CD14-positive monocyte (primary cell): ENCODE results near the gene APOC3. TPM values are rescaled to one million over a fixed set of nuclear protein-coding genes. Genes with fewer than 3 reads are reported as not detected.

ENCODE experiments used
- DNase-seq, 3 donors: peaks; one replicate each; pipeline ENCODE4 v3.0.0-alpha.2; 2011 to 2022
- H2AFZ ChIP-seq: 2 replicates; pipeline ENCODE4 v1.6.0; 2012; ENCODE audit warnings: mild to moderate bottlenecking, low read depth, low read length, inconsistent platforms; ENCODE audit not compliant: insufficient read depth, poor library complexity, severe bottlenecking
- H3K27ac ChIP-seq, 2 donors: 1 replicate in 1 of 2; 2 replicates in 1 of 2; pipeline ENCODE4 v1.5.1; 2012 to 2013; ENCODE audit warnings: low read length in 2 of 2, control low read depth in 1 of 2, inconsistent platforms in 1 of 2, low read depth in 1 of 2, mild to moderate bottlenecking in 1 of 2
- H3K27me3 ChIP-seq, 2 donors: one replicate each; pipeline versions ENCODE4 v1.6.0 to v1.6.1; 2011 to 2013; ENCODE audit warnings: low read length in 2 of 2; ENCODE audit not compliant: control insufficient read depth in 2 of 2, insufficient read depth in 2 of 2
- H3K36me3 ChIP-seq, 2 donors: replicated peaks in 1 of 2; 1 replicate in 1 of 2; 2 replicates in 1 of 2; pipeline versions ENCODE4 v1.5.1 to v1.6.1; 2012 to 2013; ENCODE audit warnings: low read length in 2 of 2, control low read depth in 1 of 2, inconsistent platforms in 1 of 2, mild to moderate bottlenecking in 1 of 2; ENCODE audit not compliant: insufficient read depth in 2 of 2, control insufficient read depth in 1 of 2
- H3K4me1 ChIP-seq, 2 donors: 1 replicate in 1 of 2; 2 replicates in 1 of 2; pipeline versions ENCODE4 v1.5.1 to v1.6.1; 2012 to 2013; ENCODE audit warnings: low read length in 2 of 2, control low read depth in 1 of 2, inconsistent platforms in 1 of 2, mild to moderate bottlenecking in 1 of 2, moderate library complexity in 1 of 2; ENCODE audit not compliant: insufficient read depth in 2 of 2, control insufficient read depth in 1 of 2
- H3K4me2 ChIP-seq: replicated peaks from 2 replicates; pipeline ENCODE3; 2012; ENCODE audit warnings: low read length, moderate library complexity, mild to moderate bottlenecking; ENCODE audit not compliant: poor library complexity, severe bottlenecking; ENCODE audit errors: extremely low read depth
- H3K4me3 ChIP-seq, 3 experiments: fragments of 200-600 bp in 1 of 3; sonication (generic) in 1 of 3; replicated peaks in 1 of 3; 1 replicate in 2 of 3; 2 replicates in 1 of 3; pipeline ENCODE4 v1.5.1; 2011 to 2013; ENCODE audit warnings: low read length in 3 of 3, mild to moderate bottlenecking in 3 of 3, control low read depth in 2 of 3, low read depth in 2 of 3, inconsistent platforms in 1 of 3, moderate library complexity in 1 of 3
- H3K79me2 ChIP-seq: 2 replicates; pipeline ENCODE4 v1.6.0; 2012; ENCODE audit warnings: mild to moderate bottlenecking, control low read depth, inconsistent platforms, low read length, moderate library complexity; ENCODE audit not compliant: insufficient read depth
- H3K9ac ChIP-seq: 2 replicates; pipeline ENCODE4 v1.6.0; 2017; ENCODE audit warnings: low read length, mild to moderate bottlenecking; ENCODE audit not compliant: insufficient read depth, poor library complexity, severe bottlenecking
- H3K9me3 ChIP-seq, 2 donors: replicated peaks in 1 of 2; 1 replicate in 1 of 2; 2 replicates in 1 of 2; pipeline versions ENCODE4 v1.5.1 to v1.6.1; 2012 to 2013; ENCODE audit warnings: low read length in 2 of 2, control low read depth in 1 of 2; ENCODE audit not compliant: control insufficient read depth in 1 of 2, insufficient read depth in 1 of 2
- H4K20me1 ChIP-seq: 2 replicates; pipeline ENCODE4 v1.6.0; 2012; ENCODE audit warnings: mild to moderate bottlenecking, low read length, control low read depth, moderate library complexity; ENCODE audit not compliant: insufficient read depth
- H3K27ac Mint-ChIP-seq, 7 donors: one replicate each; pipeline ENCODE4 v1.8.0; 2020; ENCODE audit warnings: mild to moderate bottlenecking in 7 of 7, mixed read lengths in 7 of 7, moderate library complexity in 6 of 7, inconsistent platforms in 2 of 7
- H3K27me3 Mint-ChIP-seq, 3 donors: one replicate each; pipeline ENCODE4 v1.8.0; 2021 to 2022; ENCODE audit warnings: low read depth in 3 of 3, mild to moderate bottlenecking in 3 of 3, mixed read lengths in 3 of 3, moderate library complexity in 3 of 3, inconsistent platforms in 1 of 3
- H3K36me3 Mint-ChIP-seq, 2 donors: one replicate each; pipeline ENCODE4 v1.8.0; 2020; ENCODE audit warnings: mixed read lengths in 2 of 2, inconsistent platforms in 1 of 2, mild to moderate bottlenecking in 1 of 2
- H3K4me1 Mint-ChIP-seq: one replicate; pipeline ENCODE4 v1.8.0; 2020; ENCODE audit warnings: mild to moderate bottlenecking, mixed read lengths
- H3K4me3 Mint-ChIP-seq, 2 donors: one replicate each; pipeline ENCODE4 v1.8.0; 2020; ENCODE audit warnings: mild to moderate bottlenecking in 2 of 2, mixed read lengths in 2 of 2, moderate library complexity in 1 of 2
- H3K9me3 Mint-ChIP-seq, 7 donors: one replicate each; pipeline ENCODE4 v1.8.0; 2020 to 2022; ENCODE audit warnings: mixed read lengths in 7 of 7, mild to moderate bottlenecking in 6 of 7, moderate library complexity in 6 of 7, inconsistent platforms in 2 of 7
- CTCF ChIP-seq: fragments of 200-600 bp; IDR thresholded peaks from one replicate; pipeline ENCODE4 v1.8.0; 2022; ENCODE audit warnings: antibody characterized with exemption, mild to moderate bottlenecking
- intact Hi-C, 2 donors: fragments of 100-400 bp; cut with micrococcal nuclease; formaldehyde crosslinking; loops; one replicate each; pipeline versions ENCODE4 v1.15.0 to v1.15.1; 2023
- polyA plus RNA-seq, 3 donors: library from polyadenylated mRNA; depleted of rRNA in 1 of 3; unstranded in 2 of 3; stranded (reverse) in 1 of 3; fragments of 300-500 nt in 2 of 3; fragments of >200 nt in 1 of 3; fragmentation: Illumina TruSeq in 2 of 3; gene quantifications; 1 replicate in 2 of 3; 2 replicates in 1 of 3; pipeline ENCODE4 v1.2.3, GENCODE V29; 2012 to 2021

Gene APOC3
- polyA plus RNA-seq, 3 donors, result not detected

- Mint-ChIP-seq H3K36me3 (peaks cover 35 to 42% of the 10 kb centered on the region in 2 donors), H3K4me3 (no peak overlapping the region), H3K27me3 (no peaks in the 10 kb centered on the region), H3K4me1 (peaks cover 5% of the 10 kb centered on the region), H3K9me3 (no peaks in the 10 kb centered on the region), H3K27ac (peak overlapping the region in 1 of 7 donors; percentile 50)
- Histone ChIP-seq H3K79me2 (peaks cover 3% of the 10 kb centered on the region), H3K9ac (no peak overlapping the region), H3K4me1 (no peaks in the 10 kb centered on the region), H3K27ac (no peak overlapping the region), H3K9me3 (no peaks in the 10 kb centered on the region), H2AFZ (no peak overlapping the region), H4K20me1 (peaks cover 21% of the 10 kb centered on the region), H3K4me2 (no peak overlapping the region), H3K36me3 (peaks cover 17 to 61% of the 10 kb centered on the region in 2 donors), H3K27me3 (no peaks in the 10 kb centered on the region), H3K4me3 (no peak overlapping the region)
- intact Hi-C loops, result loop anchor here in 1 of 2 donors (10.0 kb wide), 1 partner anchor 342 kb away; no protein-coding TSS in a partner anchor
- no peak for DNase-seq
- no peak for TF ChIP-seq CTCF
Observed at GRCh38 chr11:116882386-116882785, 52.7 kb downstream of the APOC3 start.

Other genes starting within 250 kb of the APOC3 start
- 1 to 10 TPM; 4.2 to 8.7 (median 5.3) TPM for gene BUD13, start 56.9 kb upstream of the APOC3 start, polyA plus RNA-seq
- gene ZPR1, start 41.9 kb upstream of the APOC3 start, polyA plus RNA-seq, result 10 to 100 TPM; 24.4 to 35.5 (median 35.2) TPM
- gene APOA5, start 38.0 kb upstream of the APOC3 start, polyA plus RNA-seq, result not detected
- not detected for gene APOA4, start 6.6 kb upstream of the APOC3 start, polyA plus RNA-seq
- gene APOA1, start 7.7 kb downstream of the APOC3 start, polyA plus RNA-seq, result under 1 TPM in 1 of 3 donors, not detected in 2; 0.29 TPM